NCI-H2171 treated with DMSO at 0.1 percent for 48 hours (cell line): ENCODE results near the gene SOX12.
"Not testable (repeated sequence)": the region's sequence is repeated elsewhere in the genome, so short reads cannot be mapped to it uniquely, and the experiment has no call there.

ENCODE experiments used
- DNase-seq: peaks from one replicate; lab custom pipeline; 2025; lab: John Stamatoyannopoulos, UW

SOX12 gene

GRCh38 chr20:362271-363254 is 37.2 kb downstream of the SOX12 start:
- DNase-seq = peak; percentile 98

- no peak for DNase-seq
These were observed 38.1 kb downstream of the SOX12 start for GRCh38 chr20:363319-364078.

GRCh38 chr20:364905-365794 is 39.8 kb downstream of the SOX12 start:
- DNase-seq = no peak

GRCh38 chr20:366041-366718 is 40.8 kb downstream of the SOX12 start:
- DNase-seq = peak; percentile 71

- no peak for DNase-seq
These were observed 41.5 kb downstream of the SOX12 start for GRCh38 chr20:366719-367485.

- DNase-seq = peak; percentile 74
These were observed 42.1 kb downstream of the SOX12 start for GRCh38 chr20:367486-367887.

GRCh38 chr20:368915-369314 is 43.6 kb downstream of the SOX12 start:
- no peak for DNase-seq

GRCh38 chr20:370151-370600 is 44.8 kb downstream of the SOX12 start:
- no peak for DNase-seq

GRCh38 chr20:370977-371754 is 45.8 kb downstream of the SOX12 start:
- no peak for DNase-seq

GRCh38 chr20:371755-372542 is 46.6 kb downstream of the SOX12 start:
- no peak for DNase-seq

- DNase-seq = not testable (repeated sequence)
These were observed 47.3 kb downstream of the SOX12 start for GRCh38 chr20:372543-373082.

- no peak for DNase-seq
These were observed 48.0 kb downstream of the SOX12 start for GRCh38 chr20:373171-373890.

- no peak for DNase-seq
These were observed 50.0 kb downstream of the SOX12 start for GRCh38 chr20:375265-375889.

GRCh38 chr20:376089-376488 is 50.7 kb downstream of the SOX12 start:
- DNase-seq = no peak

GRCh38 chr20:376750-377149 is 51.4 kb downstream of the SOX12 start:
- DNase-seq = no peak

- DNase-seq = not testable (repeated sequence)
These were observed 52.2 kb downstream of the SOX12 start for GRCh38 chr20:377578-377977.

- DNase-seq = peak; percentile 63
These were observed 53.6 kb downstream of the SOX12 start for GRCh38 chr20:378961-379336.
